Posterior cingulate gyrus (tissue), 11 donors: ENCODE measurements around the gene TRIP10.
"Not testable (repeated sequence)": the region's sequence is repeated elsewhere in the genome, so short reads cannot be mapped to it uniquely, and the experiment has no call there.

Experiments used
- DNase-seq, 10 donors: peaks; one replicate each; pipeline versions ENCODE4 v3.0.0 to v3.0.0-alpha.2; 2020 to 2021; ENCODE audit warnings: mixed read lengths in 3 of 10
- intact Hi-C: fragments of 100-400 bp; cut with DNase I; formaldehyde crosslinking; loops from one replicate; pipeline ENCODE4 v1.15.1; 2023

Gene TRIP10

DNA sequence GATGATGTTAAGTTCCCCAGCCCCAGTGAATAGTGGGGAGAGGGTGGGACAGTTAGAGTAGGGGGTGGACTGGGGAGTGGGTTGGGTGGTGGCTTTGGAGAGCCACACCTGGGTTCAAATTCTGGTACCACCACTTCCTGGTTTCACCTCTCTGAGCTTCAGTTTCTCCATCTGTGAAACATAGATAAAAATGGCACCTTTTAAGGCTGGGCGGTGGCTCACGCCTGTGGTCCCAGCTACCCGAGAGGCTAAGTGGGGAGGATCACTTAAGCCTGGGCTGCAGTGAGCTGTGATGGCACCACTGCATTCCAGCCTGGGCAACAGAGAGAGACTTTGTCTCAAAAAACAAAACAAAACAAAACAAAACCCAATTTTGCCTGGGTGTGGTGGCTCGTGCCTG is 38.9 kb downstream of the TRIP10 start:
- DNase-seq = peak in 1 of 10 donors; percentile 31
- intact Hi-C loops = no loop called here

DNA sequence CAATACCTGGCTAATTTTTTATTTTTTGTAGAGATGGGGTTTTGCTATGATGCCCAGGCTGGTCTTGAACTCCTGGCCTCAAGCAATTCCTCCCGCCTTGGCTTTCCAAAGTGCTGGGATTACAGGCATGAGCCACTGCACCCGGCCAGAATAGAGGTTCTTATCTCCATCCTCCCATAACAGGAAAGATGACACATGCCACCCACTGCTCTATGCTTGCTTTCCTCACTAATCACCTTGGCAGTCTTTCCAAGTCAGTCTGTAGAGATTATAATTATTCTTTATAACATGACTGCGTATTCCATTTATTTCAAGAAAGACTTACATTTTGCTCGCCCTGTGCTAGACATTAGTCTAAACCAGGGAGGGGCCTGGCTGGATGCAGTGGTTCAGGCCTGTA is 39.7 kb downstream of the TRIP10 start:
- intact Hi-C loops = no loop called here
- no peak for DNase-seq

GRCh38 chr19:6787393-6787792 is 47.9 kb downstream of the TRIP10 start:
- intact Hi-C loops = no loop called here
- DNase-seq = peak in 1 of 10 donors; percentile 31

- intact Hi-C loops = no loop called here
- DNase-seq = peak in 1 of 10 donors; percentile 2
Observed at GRCh38 chr19:6788896-6789295, 49.4 kb downstream of the TRIP10 start.

DNA sequence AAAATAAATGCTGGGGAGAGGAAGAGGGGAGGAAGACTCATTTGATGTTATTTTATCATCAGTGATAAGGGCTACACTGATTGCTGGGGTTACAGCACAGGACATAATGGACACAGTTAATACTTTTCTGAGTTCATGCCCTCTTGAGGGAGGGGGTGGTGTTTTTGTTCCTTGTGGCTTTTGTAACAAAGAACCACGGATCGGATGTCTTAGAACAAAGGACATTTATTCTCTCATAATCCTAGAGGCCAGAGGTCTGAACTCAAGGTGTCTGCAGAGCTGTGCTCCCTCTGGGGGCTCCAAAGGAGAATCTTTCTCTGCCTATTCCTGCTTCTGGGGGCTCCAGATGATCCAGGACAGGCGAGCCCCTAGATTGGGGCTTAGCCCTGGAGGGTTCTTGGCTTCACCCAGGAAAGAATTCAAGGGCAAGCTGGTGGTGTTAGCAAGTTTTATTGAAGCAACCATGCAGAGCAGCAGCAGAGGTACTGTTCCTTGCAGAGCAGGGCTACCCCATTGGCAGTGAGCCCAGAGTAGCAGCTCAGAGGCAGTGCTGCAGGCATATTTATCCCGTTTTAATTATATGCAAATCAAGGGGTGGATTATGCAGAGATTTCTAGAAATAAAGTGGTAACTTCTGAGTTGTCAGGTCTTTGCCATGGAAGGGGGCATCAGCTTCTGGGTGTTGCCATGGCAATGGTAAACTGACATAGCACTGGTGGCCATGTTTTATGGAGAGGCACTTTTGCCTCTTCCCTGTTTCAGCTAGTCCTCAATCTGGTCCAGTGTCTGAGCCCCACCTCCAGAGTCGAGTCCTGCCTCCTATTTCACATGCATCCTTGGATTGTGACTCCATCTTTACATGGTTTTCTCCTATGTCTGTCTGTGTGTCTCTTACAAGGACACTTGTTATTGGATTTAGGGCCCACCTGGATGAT is 51.0 kb downstream of the TRIP10 start:
- intact Hi-C loops = no loop called here
- peak in 1 of 10 donors; percentile 35 for DNase-seq

DNA sequence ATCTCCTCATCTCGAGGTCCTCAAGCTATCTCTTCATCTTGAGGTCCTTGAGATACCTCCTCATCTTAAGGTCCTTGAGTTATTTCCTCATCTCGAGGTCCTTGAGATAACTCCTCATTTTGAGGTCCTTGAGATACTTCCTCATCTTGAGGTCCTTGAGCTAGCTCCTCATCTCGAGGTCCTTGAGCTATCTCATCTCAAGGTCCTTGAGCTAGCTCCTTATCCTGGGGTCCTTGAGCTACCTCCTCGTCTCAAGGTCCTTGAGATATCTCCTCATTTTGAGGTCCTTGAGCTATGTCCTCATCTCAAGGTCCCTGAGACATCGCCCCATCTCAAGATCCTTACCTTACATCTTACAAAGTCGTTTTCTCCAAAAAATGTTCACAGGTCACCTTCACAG is 51.8 kb downstream of the TRIP10 start:
- DNase-seq = no peak
- intact Hi-C loops = no loop called here

GRCh38 chr19:6793411-6793810 is 53.9 kb downstream of the TRIP10 start:
- intact Hi-C loops = no loop called here
- DNase-seq = peak in 1 of 10 donors; percentile 2

DNA sequence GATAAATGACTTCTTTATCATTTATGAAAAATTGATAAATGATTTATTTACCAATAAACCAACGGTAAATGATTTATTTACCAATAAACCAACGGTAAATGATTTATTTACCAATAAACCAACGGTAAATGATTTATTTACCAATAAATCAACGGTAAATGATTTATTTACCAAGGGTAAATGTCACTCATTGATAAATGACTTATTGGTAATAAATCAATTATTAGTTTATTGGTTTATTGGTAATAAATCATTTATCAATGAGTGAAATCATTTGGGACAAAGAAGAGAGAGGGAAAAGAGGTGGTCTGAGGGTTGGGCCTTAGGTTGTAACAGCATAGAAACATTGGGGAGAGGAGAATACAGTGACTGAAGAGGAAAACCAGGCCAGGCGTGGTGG is 54.5 kb downstream of the TRIP10 start:
- intact Hi-C loops = no loop called here
- no peak for DNase-seq

DNA sequence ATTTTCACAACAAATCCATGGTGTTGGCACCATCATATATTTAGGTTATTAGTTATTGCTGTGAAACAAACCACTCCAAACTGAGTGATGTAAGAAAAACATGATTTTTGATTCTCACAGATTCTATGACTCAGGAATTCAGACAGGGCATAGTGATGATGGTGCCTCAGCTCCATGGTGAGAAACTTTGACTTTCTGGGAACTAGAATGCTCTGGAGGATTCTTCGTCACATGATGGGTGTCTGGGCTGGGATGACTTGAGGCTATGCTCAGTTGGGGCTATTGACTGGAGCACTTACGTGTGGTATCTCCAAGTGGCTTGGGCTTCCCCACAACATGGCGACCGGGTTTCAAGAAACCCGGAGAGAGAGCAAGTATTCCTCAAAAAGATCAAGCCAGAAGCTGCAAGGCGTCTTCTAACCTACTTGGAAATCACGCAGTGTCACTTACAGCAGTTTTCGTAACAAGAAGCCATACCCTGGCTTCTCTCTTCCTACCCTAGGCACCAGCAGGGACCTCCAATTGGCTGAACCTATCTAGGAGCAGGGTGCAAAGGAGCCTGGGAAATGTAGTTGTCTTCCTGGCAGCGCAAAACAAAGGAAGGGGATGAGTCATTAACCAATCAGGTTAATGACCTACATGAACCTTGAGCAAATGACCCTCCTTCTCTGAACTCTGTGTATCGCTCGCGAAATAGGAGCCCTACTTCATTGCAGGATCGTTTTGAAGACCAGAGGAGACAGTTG is 55.4 kb downstream of the TRIP10 start:
- intact Hi-C loops = no loop called here
- DNase-seq = no peak

DNA sequence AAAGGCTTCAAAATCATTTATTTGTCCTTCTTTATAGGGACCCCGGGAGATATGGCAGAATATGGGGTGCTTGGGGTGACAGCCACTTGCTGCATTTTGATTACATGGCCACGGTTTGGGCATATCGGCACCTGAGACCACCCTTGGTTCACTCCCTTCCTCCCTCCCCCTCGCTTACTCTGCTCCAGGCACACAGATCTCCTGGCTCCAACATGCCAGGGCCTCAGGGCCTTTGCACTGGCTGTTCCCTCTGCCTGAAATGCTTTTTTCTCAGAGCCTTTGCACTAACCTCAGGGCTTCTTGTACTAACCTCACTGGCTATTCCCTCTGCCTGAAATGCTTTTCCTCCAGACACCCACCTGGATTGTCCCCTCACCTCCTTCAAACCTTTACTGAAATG is 56.8 kb downstream of the TRIP10 start:
- DNase-seq = no peak
- intact Hi-C loops = no loop called here

DNA sequence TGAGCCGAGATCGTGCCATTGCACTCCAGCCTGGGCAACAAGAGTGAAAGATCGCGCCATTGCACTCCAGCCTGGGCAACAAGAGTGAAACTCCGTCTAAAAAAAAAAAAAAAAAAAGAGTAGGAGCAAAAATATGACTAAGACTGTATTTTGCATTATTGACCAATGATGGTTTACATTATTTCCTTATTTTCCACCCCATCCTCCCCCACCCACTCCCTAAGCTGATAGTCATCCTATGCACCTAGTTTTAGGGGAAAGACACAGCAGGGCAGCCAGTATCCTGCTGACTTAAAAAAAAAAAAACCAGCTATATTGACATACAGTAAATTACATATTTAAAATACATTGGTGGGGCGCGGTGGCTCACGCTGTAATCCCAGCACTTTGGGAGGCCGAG is 58.2 kb downstream of the TRIP10 start:
- no peak for DNase-seq
- intact Hi-C loops = no loop called here

GRCh38 chr19:6800160-6800790 is 60.8 kb downstream of the TRIP10 start:
- DNase-seq, intact Hi-C loops: not testable (repeated sequence)

- intact Hi-C loops = no loop called here
- DNase-seq = no peak
Observed at GRCh38 chr19:6800991-6801484, 61.6 kb downstream of the TRIP10 start.
